Hepatocyte (in vitro differentiated cells): ENCODE results near the gene SOX13. TPM values are rescaled to one million over a fixed set of nuclear protein-coding genes. Genes with fewer than 3 reads are reported as not detected.

Source experiments
- DNase-seq: peaks from one replicate; pipeline ENCODE4 v3.0.0-alpha.2; 2016; ENCODE audit warnings: low spot score
- H2AFZ ChIP-seq: fragments of 200-600 bp; sonication (generic); 2 replicates; pipeline ENCODE4 v1.6.0; 2016; ENCODE audit warnings: antibody characterized with exemption, mild to moderate bottlenecking
- H3K27ac ChIP-seq: fragments of 200-600 bp; sonication (generic); 2 replicates; pipeline ENCODE4 v1.5.1; 2016; ENCODE audit warnings: mild to moderate bottlenecking
- H3K27me3 ChIP-seq: fragments of 200-600 bp; sonication (generic); 2 replicates; pipeline ENCODE4 v1.6.1; 2016
- H3K36me3 ChIP-seq: fragments of 200-600 bp; sonication (generic); replicated peaks from 2 replicates; pipeline ENCODE4 v1.5.1; 2016; ENCODE audit warnings: low read depth; ENCODE audit not compliant: insufficient read depth
- H3K4me1 ChIP-seq: fragments of 200-600 bp; sonication (generic); 2 replicates; pipeline ENCODE4 v1.5.1; 2016; ENCODE audit warnings: mild to moderate bottlenecking, moderate library complexity; ENCODE audit not compliant: insufficient read depth
- H3K4me2 ChIP-seq: fragments of 200-600 bp; sonication (generic); 2 replicates; pipeline ENCODE4 v1.6.0; 2016
- H3K4me3 ChIP-seq: fragments of 200-600 bp; sonication (generic); 2 replicates; pipeline ENCODE4 v1.5.1; 2016; ENCODE audit warnings: mild to moderate bottlenecking
- H3K79me2 ChIP-seq: fragments of 200-600 bp; sonication (generic); 2 replicates; pipeline ENCODE4 v1.6.0; 2017; ENCODE audit warnings: mild to moderate bottlenecking
- H3K9me2 ChIP-seq: fragments of 200-600 bp; sonication (generic); replicated peaks from 2 replicates; pipeline ENCODE4 v1.6.0; 2017; ENCODE audit warnings: mild to moderate bottlenecking; ENCODE audit not compliant: insufficient read depth
- H3K9me3 ChIP-seq: fragments of 200-600 bp; sonication (generic); 2 replicates; pipeline ENCODE4 v1.5.1; 2016; ENCODE audit warnings: low read depth, mild to moderate bottlenecking
- H4K20me1 ChIP-seq: fragments of 200-600 bp; sonication (generic); 2 replicates; pipeline ENCODE4 v1.6.0; 2016; ENCODE audit warnings: mild to moderate bottlenecking; ENCODE audit not compliant: insufficient read depth, poor library complexity, severe bottlenecking
- CTCF ChIP-seq: fragments of 200-600 bp; sonication (generic); IDR thresholded peaks from 2 replicates; pipeline ENCODE4 v1.5.1; 2016; ENCODE audit warnings: antibody characterized with exemption, mild to moderate bottlenecking; ENCODE audit not compliant: poor library complexity
- EZH2 ChIP-seq: fragments of 200-600 bp; sonication (generic); IDR thresholded peaks from 2 replicates; pipeline ENCODE4 v1.6.1; 2016; ENCODE audit warnings: antibody characterized with exemption, mild to moderate bottlenecking, borderline replicate concordance
- EZH2phosphoT487 ChIP-seq: fragments of 200-600 bp; sonication (generic); IDR thresholded peaks from one replicate; pipeline ENCODE4 v1.6.1; 2018; ENCODE audit warnings: antibody characterized with exemption, mild to moderate bottlenecking, low read depth, moderate library complexity; ENCODE audit not compliant: unreplicated experiment, severe bottlenecking
- WGBS: methylation state at CpG from one replicate; pipeline ENCODE4 v1.1.6; 2016; ENCODE audit warnings: low lambda C conversion rate; ENCODE audit errors: missing lambda C conversion rate; 5-methylcytosine and 5-hydroxymethylcytosine counted together
- polyA plus RNA-seq: library from polyadenylated mRNA; unstranded; fragments of >200 nt; fragmentation: Nextera tagmentation; extraction: Ambion mirVana; gene quantifications from 2 replicates; pipeline ENCODE4 v1.2.1, GENCODE V29; 2016
- total RNA-seq: library from RNA; depleted of rRNA; stranded (reverse); fragments of >200 nt; gene quantifications from 2 replicates; pipeline ENCODE4 v1.2.3, GENCODE V29; 2014

SOX13 gene
- total and polyA plus RNA-seq, 2 experiments from 2014 or later = 11.9 to 22.3 TPM

- 84% methylated on average over 11 of the region's 11 CpGs for WGBS
- DNase-seq = no peak
- Histone ChIP-seq H3K27ac (no peak overlapping the region), H4K20me1 (no peaks in the 10 kb centered on the region), H3K9me3 (no peaks in the 10 kb centered on the region), H3K4me3 (no peak overlapping the region), H2AFZ (no peak overlapping the region), H3K36me3 (no peaks in the 10 kb centered on the region), H3K4me1 (no peaks in the 10 kb centered on the region), H3K9me2 (no peaks in the 10 kb centered on the region), H3K27me3 (no peaks in the 10 kb centered on the region), H3K79me2 (no peaks in the 10 kb centered on the region), H3K4me2 (no peak overlapping the region)
- no peak for TF ChIP-seq EZH2phosphoT487
- no peak for TF ChIP-seq EZH2
Measured at GRCh38 chr1:204029016-204029415, 43.9 kb upstream of the SOX13 start.

GRCh38 chr1:204031098-204031710 is 41.7 kb upstream of the SOX13 start:
- no peaks in the 10 kb centered on the region for H4K20me1 ChIP-seq
- no peaks in the 10 kb centered on the region for H3K79me2 ChIP-seq
- H3K9me2 ChIP-seq = no peaks in the 10 kb centered on the region
- no peak for DNase-seq
- H3K36me3 ChIP-seq = no peaks in the 10 kb centered on the region
- TF ChIP-seq CTCF (no peak), EZH2 (no peak), EZH2phosphoT487 (no peak)
- no peak overlapping the region for H2AFZ ChIP-seq
- H3K4me2 ChIP-seq = no peak overlapping the region
- H3K4me3 ChIP-seq = no peak overlapping the region
- H3K9me3 ChIP-seq = no peaks in the 10 kb centered on the region
- H3K4me1 ChIP-seq = no peaks in the 10 kb centered on the region
- no peaks in the 10 kb centered on the region for H3K27me3 ChIP-seq
- WGBS = 88% methylated on average over 11 of the region's 11 CpGs
- H3K27ac ChIP-seq = no peak overlapping the region

GRCh38 chr1:204032642-204033235 is 40.2 kb upstream of the SOX13 start:
- no peaks in the 10 kb centered on the region for H4K20me1 ChIP-seq
- no peak overlapping the region for H3K4me3 ChIP-seq

More at GRCh38 chr1:204032642-204033235, 40.2 kb upstream of the SOX13 start:
- H3K9me2 ChIP-seq = no peaks in the 10 kb centered on the region
- no peaks in the 10 kb centered on the region for H3K27me3 ChIP-seq
- no peak for TF ChIP-seq CTCF
- TF ChIP-seq EZH2 = no peak
- TF ChIP-seq EZH2phosphoT487 = no peak
- H3K4me1 ChIP-seq = no peaks in the 10 kb centered on the region
- no peak overlapping the region for H3K4me2 ChIP-seq
- peak; percentile 45 for DNase-seq
- H3K79me2 ChIP-seq = no peaks in the 10 kb centered on the region
- WGBS = 42% methylated on average over 4 of the region's 4 CpGs
- no peaks in the 10 kb centered on the region for H3K36me3 ChIP-seq
- H2AFZ ChIP-seq = no peak overlapping the region
- no peaks in the 10 kb centered on the region for H3K9me3 ChIP-seq
- no peak overlapping the region for H3K27ac ChIP-seq
